Measurements from ENCODE around the gene LY6G6C.

GRCh38 chr6:31729979-31730630 lies 8.6 kb upstream of the LY6G6C start:
- TF ChIP-seq CTCF (IDR thresholded peaks at IDR 0.05): no peak
- no peak for TF ChIP-seq EZH2 (IDR thresholded peaks at IDR 0.05)

All from neural progenitor cell (in vitro differentiated cells).